Coronary artery (tissue), 2 donors: ENCODE data around the gene ZNF766.
A peak's percentile ranks its signal among the peaks of the same experiment; 100 is the strongest.
"Not testable (repeated sequence)": the region's sequence is repeated elsewhere in the genome, so short reads cannot be mapped to it uniquely, and the experiment has no call there.

Experiments used
- DNase-seq: peaks from one replicate; pipeline ENCODE4 v3.0.0-alpha.2; 2017; ENCODE audit warnings: low spot score
- H3K27ac ChIP-seq, 2 donors: fragments of 200-600 bp; sonication (generic); one replicate each; pipeline ENCODE4 v1.5.1; 2016 to 2019
- H3K4me3 ChIP-seq: fragments of 200-600 bp; sonication (generic); 2 replicates; pipeline ENCODE4 v1.5.1; 2016; ENCODE audit warnings: mild to moderate bottlenecking, moderate library complexity
- CTCF ChIP-seq: fragments of 200-600 bp; sonication (generic); IDR thresholded peaks from one replicate; pipeline ENCODE4 v1.5.1; 2019; ENCODE audit warnings: antibody characterized with exemption

ZNF766 gene

GRCh38 chr19:52274191-52274590 lies 4.8 kb downstream of the ZNF766 start:
- DNase-seq: no peak
- Histone ChIP-seq H3K27ac (no peak overlapping the region), H3K4me3 (no peak overlapping the region)
- TF ChIP-seq CTCF: no peak

- no peak for DNase-seq
- TF ChIP-seq CTCF: no peak
- H3K4me3 ChIP-seq: no peak overlapping the region
- H3K27ac ChIP-seq: no peak overlapping the region
Measured at GRCh38 chr19:52275988-52276387, 6.6 kb downstream of the ZNF766 start.

DNA sequence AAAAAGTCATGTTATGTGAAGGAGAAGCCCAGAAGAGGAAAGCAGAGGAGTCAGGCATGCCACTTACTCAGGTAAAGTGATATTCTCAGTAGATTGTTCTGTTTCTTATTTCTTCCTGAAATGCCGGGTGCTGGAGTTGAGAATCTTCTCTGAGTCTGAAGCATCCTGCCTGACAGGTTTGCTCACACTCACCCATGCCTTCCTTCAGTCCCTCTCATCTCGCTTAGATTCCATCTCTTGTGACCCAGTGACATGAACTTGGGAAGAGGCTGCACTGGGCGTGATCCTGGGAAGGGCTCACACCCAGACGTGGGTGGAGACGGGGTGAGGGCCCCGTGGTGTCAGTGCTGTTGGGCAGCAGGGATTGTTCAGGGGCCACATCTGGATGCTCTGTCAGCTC lies 8.1 kb downstream of the ZNF766 start:
- Histone ChIP-seq H3K4me3 (no peak overlapping the region), H3K27ac (no peak overlapping the region)
- DNase-seq: no peak
- no peak for TF ChIP-seq CTCF

GRCh38 chr19:52286256-52286655 lies 16.9 kb downstream of the ZNF766 start:
- Histone ChIP-seq H3K4me3 (no peak overlapping the region), H3K27ac (no peak overlapping the region)
- DNase-seq: no peak
- no peak for TF ChIP-seq CTCF

DNA sequence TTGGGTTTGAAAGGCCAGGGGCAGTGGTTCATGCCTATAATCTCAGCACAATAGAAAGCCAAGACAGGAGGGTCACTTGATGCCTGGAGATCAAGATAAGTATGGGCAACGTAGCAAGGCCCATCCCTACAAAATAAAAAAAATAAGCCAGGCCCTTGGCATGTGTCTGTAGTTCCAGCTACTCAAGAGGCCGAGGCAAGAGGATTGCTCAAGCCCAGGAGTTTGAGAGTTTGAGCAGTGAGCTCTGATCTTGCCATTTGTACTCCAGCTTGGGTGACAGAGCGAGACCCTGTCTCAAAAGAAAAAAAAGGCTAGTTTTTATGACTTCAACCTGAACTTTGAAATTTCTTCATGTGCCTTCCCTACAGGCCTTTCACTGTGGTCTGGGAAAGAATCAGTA lies 22.4 kb downstream of the ZNF766 start:
- no peak overlapping the region for H3K27ac ChIP-seq
- DNase-seq: no peak
- TF ChIP-seq CTCF: no peak
- no peak overlapping the region for H3K4me3 ChIP-seq

DNA sequence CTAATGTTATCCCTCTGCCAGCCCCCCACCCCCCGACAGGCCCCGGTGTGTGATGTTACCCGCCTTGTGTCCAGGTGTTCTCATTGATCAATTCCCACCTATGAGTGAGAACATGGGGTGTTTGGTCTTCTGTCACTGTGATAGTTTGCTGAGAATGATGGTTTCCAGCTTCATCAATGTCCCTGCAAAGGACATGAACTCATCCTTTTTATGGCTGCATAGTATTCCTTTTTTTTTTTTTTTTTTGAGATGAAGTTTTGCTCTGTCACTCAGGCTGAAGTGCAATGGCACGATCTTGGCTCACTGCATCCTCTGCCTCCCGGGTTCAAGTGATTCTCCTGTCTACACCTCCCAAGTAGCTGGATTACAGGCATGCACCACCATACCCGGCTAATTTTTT lies 23.6 kb downstream of the ZNF766 start:
- not testable (repeated sequence) for H3K4me3 ChIP-seq, H3K27ac ChIP-seq, DNase-seq

DNA sequence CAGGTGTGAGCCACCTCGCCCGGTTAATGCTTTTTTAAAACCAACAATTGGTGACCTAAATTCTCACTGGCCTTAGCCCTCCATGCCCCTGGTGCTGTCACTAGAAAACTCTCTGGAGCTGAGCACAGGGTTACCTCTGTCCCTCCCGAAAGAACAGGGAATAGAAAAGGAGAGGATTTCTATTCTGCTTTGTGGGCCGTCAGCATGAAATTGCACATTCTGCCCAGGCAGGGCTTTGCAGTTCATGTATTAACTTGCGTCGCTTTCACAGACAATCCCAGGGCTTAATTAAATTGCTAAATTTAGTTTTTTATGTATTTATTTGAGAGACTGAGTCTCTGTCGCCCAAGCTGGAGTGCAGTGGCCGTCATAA lies 27.0 kb downstream of the ZNF766 start:
- no peak for DNase-seq
- Histone ChIP-seq H3K4me3 (peak overlapping the region; percentile 95), H3K27ac (peak overlapping the region; percentile 51 to 94)
- no peak for TF ChIP-seq CTCF
